RWPE1 (cell line): Measurements from ENCODE around the gene SELPLG.

Source experiments
- CTCF ChIA-PET: fragments of 350-600 bp; sonication (Branson Sonifier 250); formaldehyde crosslinking; extraction: SDS; loops from one replicate; lab custom pipeline; 2021; lab: Yijun Ruan, JAX
- POLR2A ChIA-PET: fragments of 400-600 bp; formaldehyde crosslinking; extraction: SDS; loops from one replicate; lab custom pipeline; 2020; ENCODE audit warnings: antibody characterized with exemption; ENCODE audit not compliant: low non-redundant PET; lab: Yijun Ruan, JAX
- DNase-seq: peaks from one replicate; pipeline ENCODE4 v3.0.0; 2012; ENCODE audit warnings: low spot score
- H3K27ac ChIP-seq: fragments of 450-650 bp; 2 replicates; pipeline ENCODE4 v1.5.1; 2017
- CTCF ChIP-seq: fragments of 450-650 bp; conservative IDR thresholded peaks from 2 replicates; pipeline ENCODE4 v1.5.1; 2017; ENCODE audit warnings: low read depth, mild to moderate bottlenecking

SELPLG gene

GRCh38 chr12:108581311-108582227 is 52.1 kb downstream of the SELPLG start:
- TF ChIP-seq CTCF: no peak
- POLR2A ChIA-PET: no interaction called here
- H3K27ac ChIP-seq: no peak overlapping the region
- DNase-seq: no peak
- CTCF ChIA-PET: no interaction called here

GRCh38 chr12:108580531-108580930 is 53.2 kb downstream of the SELPLG start:
- TF ChIP-seq CTCF: no peak
- no peak overlapping the region for H3K27ac ChIP-seq
- DNase-seq: no peak
- POLR2A ChIA-PET: no interaction called here
- CTCF ChIA-PET: no interaction called here

GRCh38 chr12:108578813-108579212 is 54.9 kb downstream of the SELPLG start:
- no peak for DNase-seq
- CTCF ChIA-PET: no interaction called here
- no peak for TF ChIP-seq CTCF
- no peak overlapping the region for H3K27ac ChIP-seq
- POLR2A ChIA-PET: no interaction called here

- TF ChIP-seq CTCF: no peak
- DNase-seq: no peak
- ChIA-PET POLR2A (no interaction called here), CTCF (interaction anchor here (2.4 kb wide), 1 partner anchor 40 kb away, joined by 5 read pairs; no protein-coding TSS in a partner anchor)
- H3K27ac ChIP-seq: no peak overlapping the region
Measured at GRCh38 chr12:108578264-108578663, 55.4 kb downstream of the SELPLG start.

- ChIA-PET POLR2A (no interaction called here), CTCF (interaction anchor here (2.4 kb wide), 1 partner anchor 41 kb away, joined by 5 read pairs; no protein-coding TSS in a partner anchor)
- H3K27ac ChIP-seq: no peak overlapping the region
- TF ChIP-seq CTCF: no peak
- no peak for DNase-seq
Measured at GRCh38 chr12:108577458-108577857, 56.2 kb downstream of the SELPLG start.

GRCh38 chr12:108576660-108577234 is 56.9 kb downstream of the SELPLG start:
- H3K27ac ChIP-seq: no peak overlapping the region
- POLR2A ChIA-PET: no interaction called here
- no peak for TF ChIP-seq CTCF
- CTCF ChIA-PET: interaction anchor here (2.4 kb wide), 1 partner anchor 41 kb away, joined by 5 read pairs; no protein-coding TSS in a partner anchor
- no peak for DNase-seq
